Brain microvascular endothelial cell (primary cell): ENCODE results near the gene RXRB.

Experiments used
- DNase-seq: peaks from one replicate; pipeline ENCODE4 v3.0.0-alpha.2; 2020
- H3K27ac ChIP-seq: fragments of 250-450 bp; sonication (Bioruptor Pico); 2 replicates; pipeline ENCODE4 v1.5.1; 2020; ENCODE audit warnings: mild to moderate bottlenecking, moderate library complexity
- H3K27me3 ChIP-seq: fragments of 250-450 bp; sonication (Bioruptor Pico); replicated peaks from 2 replicates; pipeline ENCODE4 v1.5.1; 2020; ENCODE audit warnings: mild to moderate bottlenecking
- H3K36me3 ChIP-seq: fragments of 250-450 bp; sonication (Bioruptor Pico); replicated peaks from 2 replicates; pipeline ENCODE4 v1.5.1; 2020; ENCODE audit warnings: mild to moderate bottlenecking
- H3K4me3 ChIP-seq: 2 replicates; pipeline ENCODE4 v1.5.1; 2011; ENCODE audit warnings: low read depth, mild to moderate bottlenecking, control low read depth, low read length, moderate library complexity
- in situ Hi-C: cut with HindIII; loops from 2 replicates; pipeline ENCODE4 v1.10.0; 2017; ENCODE audit warnings: low sequenced_read_pairs, low pct_ligation_motif_present
- TF ChIP-seq, protein P1 (sequence below): IDR thresholded peaks from 2 replicates; pipeline ENCODE4 v1.5.1; 2011; ENCODE audit warnings: low read depth, mild to moderate bottlenecking, moderate library complexity, low read length, control low read depth, inconsistent platforms; ENCODE audit errors: missing control alignments

RXRB gene

DNA sequence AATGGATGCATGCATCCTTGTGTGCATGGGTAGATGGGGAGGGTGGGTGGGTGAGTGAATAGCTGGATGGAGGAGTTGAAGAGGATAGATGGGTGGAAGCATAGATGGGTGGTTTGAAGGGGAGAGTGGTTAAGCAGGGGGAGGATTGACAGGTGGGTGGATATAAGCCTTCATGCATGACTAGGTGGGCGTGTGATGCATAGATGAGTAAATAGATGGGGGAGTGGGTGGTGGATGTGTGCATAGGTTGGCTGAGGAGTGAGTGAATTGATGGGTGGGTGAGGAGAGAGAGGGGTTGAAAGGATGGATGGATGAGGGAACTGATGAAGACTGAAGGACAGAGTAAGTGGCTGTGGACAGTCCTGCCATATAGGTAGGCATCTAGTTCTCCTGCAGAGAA lies 12.7 kb downstream of the RXRB start:
- in situ Hi-C loops: no loop called here
- Histone ChIP-seq H3K36me3 (no peaks in the 10 kb centered on the region), H3K4me3 (no peak overlapping the region), H3K27ac (no peak overlapping the region), H3K27me3 (peaks cover 20% of the 10 kb centered on the region)
- TF ChIP-seq, protein P1, sequence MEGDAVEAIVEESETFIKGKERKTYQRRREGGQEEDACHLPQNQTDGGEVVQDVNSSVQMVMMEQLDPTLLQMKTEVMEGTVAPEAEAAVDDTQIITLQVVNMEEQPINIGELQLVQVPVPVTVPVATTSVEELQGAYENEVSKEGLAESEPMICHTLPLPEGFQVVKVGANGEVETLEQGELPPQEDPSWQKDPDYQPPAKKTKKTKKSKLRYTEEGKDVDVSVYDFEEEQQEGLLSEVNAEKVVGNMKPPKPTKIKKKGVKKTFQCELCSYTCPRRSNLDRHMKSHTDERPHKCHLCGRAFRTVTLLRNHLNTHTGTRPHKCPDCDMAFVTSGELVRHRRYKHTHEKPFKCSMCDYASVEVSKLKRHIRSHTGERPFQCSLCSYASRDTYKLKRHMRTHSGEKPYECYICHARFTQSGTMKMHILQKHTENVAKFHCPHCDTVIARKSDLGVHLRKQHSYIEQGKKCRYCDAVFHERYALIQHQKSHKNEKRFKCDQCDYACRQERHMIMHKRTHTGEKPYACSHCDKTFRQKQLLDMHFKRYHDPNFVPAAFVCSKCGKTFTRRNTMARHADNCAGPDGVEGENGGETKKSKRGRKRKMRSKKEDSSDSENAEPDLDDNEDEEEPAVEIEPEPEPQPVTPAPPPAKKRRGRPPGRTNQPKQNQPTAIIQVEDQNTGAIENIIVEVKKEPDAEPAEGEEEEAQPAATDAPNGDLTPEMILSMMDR: no peak
- DNase-seq: no peak

DNA sequence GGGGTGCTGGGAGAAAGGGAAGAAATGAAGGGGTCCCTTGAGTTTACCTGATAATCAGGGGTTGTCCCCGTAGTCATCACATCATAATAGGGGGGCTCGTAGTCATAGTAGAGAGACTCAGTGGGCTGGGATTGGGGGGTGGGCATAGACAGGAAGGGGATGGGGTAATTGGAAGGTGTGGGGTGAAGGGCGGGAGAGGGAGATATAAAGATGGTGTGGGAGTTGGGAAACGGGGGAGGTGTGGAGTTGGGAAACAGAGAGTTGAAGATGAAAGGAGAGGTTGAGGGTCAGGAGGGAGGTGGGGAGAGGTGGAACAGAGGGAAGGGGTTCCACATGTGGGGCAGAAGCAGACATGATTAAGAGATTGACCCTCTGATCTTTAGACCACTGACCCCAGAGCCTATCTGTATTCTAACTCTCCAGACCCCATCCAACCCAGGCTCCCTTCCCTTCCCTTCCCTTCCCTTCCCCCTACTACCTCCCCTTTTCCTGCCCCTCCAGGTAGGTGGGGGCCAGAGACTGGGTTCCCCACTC lies 14.7 kb downstream of the RXRB start:
- TF ChIP-seq, protein P1: no peak
- in situ Hi-C loops: no loop called here

DNA sequence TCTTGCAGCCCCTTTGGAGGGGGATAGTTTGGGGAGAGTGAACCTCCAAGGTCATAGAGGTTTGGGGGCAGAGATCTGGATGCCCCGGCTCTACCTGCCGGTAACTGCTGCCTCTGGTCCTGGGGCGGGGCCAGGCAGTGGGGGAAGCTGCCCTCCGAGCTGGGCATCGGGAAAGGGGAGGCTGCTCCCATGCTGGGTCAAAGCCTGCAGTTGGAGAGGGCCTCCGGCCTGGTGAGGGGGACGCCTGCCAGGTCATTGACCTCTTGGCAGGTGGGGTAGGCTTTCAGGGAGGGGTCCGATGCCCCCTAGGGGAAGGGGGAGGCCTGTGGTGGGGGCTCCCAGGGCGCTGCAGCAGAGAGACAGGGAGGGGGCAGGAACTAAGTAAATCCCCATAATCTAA lies 15.3 kb downstream of the RXRB start:
- no peaks in the 10 kb centered on the region for H3K27me3 ChIP-seq
- no peak overlapping the region for H3K27ac ChIP-seq
- in situ Hi-C loops: no loop called here
- no peaks in the 10 kb centered on the region for H3K36me3 ChIP-seq
- DNase-seq: no peak
- H3K4me3 ChIP-seq: no peak overlapping the region
- TF ChIP-seq, protein P1: no peak

More for the DNA sequence above, 14.7 kb downstream of the RXRB start:
- no peak for DNase-seq
- Histone ChIP-seq H3K27ac (no peak overlapping the region), H3K4me3 (no peak overlapping the region), H3K27me3 (peaks cover 1% of the 10 kb centered on the region), H3K36me3 (no peaks in the 10 kb centered on the region)

DNA sequence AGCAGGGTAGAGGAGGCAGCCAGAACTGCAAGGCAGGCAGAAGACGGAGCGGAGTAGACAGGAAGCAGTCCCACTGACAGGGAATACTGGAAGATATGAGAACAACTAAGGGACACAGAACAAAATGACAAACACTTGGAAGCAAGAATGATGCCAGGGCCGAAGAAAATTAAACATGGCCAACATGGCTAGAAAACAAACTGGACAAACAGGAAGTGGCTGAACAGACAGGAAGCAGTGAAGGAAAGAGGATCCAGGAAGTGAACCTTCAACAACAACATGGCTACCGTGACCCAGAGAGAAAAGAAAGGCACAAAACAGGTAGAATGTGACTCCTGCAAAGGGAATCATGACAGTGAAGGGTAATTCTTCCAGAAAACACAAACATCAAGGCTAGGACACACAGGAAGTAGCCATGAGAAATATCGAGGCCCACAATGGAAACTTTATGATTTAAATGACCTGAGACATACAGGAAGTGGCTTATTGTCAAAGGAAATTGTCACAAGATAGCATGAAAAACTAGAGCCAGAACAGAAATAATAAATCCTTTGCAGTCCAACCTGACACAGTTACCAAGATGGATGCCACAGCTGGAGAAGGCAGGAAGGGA lies 17.3 kb downstream of the RXRB start:
- Histone ChIP-seq H3K27me3 (no peaks in the 10 kb centered on the region), H3K4me3 (no peak overlapping the region), H3K36me3 (no peaks in the 10 kb centered on the region), H3K27ac (no peak overlapping the region)
- TF ChIP-seq, protein P1: no peak
- DNase-seq: no peak
- in situ Hi-C loops: no loop called here

DNA sequence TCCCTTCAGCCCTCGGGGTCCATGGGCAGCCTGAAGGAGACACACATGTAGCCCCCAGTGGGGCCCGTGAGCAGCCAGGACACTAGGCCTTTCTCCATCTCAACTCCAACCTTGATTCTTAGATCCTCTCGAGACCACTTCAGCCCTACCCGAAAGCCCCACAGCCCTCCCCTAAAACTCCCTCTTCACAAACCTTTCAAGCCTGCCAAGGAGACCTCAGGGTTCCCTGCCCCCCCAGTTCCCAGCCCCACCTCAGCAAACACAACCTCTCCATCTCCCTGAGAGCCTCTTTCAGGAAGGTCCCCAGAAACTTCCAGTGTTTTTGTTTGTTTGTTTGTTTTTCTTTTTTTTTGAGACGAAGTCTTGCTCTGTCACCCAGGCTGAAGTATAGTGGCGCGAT lies 19.3 kb downstream of the RXRB start:
- Histone ChIP-seq H3K27me3 (no peaks in the 10 kb centered on the region), H3K4me3 (no peak overlapping the region), H3K27ac (no peak overlapping the region), H3K36me3 (no peaks in the 10 kb centered on the region)
- DNase-seq: no peak
- in situ Hi-C loops: no loop called here
- TF ChIP-seq, protein P1: no peak
